Superior temporal gyrus (tissue), 1 donor: ENCODE data around the gene MAPK7.

Experiments used
- DNase-seq: peaks from one replicate; pipeline ENCODE4 v3.0.0-alpha.2; 2016; ENCODE audit errors: extremely low spot score

The MAPK7 gene

DNA sequence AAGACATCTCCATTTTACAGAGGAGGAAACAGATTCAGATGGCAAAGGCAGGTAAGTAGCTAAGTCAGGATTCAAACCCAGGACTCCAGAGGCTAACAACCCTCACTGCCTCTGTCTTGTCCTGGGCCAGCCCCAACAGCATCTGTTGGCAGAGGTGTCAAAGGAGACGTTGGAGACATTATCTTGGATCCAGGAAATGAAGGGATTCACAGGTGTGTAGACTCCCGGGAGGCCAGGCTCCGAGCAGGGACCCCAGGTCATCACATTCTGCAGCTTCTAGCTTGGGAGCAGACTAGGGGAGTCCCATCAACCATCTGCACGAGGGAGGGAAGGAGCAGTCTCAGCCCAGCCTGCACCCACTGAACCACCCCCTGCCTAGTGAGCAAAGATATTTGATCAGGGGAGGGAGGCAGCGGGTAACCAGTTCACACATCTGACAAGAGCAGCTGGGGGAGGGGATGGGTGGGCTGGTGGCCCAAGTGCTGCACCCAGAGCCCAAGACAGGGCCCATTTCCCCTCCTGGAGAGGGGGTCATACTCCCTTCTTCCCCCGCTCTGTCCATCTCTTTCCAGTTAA is 14.8 kb upstream of the MAPK7 start:
- no peak for DNase-seq

- DNase-seq, result no peak
These were observed 13.4 kb upstream of the MAPK7 start for GRCh38 chr17:19364699-19365498.

DNA sequence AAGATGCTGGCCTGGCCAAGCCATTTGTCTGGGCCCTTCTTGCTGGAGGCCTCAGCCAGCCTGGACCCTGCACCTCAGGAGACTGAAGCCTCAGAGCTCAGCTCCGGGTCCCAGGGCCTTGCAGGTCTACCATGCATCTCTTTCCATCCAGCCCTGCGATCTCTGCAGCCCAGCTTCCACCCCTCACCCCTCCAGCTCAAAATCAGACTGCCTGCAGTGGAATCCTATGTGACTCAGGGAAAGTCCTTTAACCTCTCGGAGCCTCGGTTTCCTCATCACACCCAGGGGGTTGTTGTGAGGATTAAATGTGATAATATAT is 12.8 kb upstream of the MAPK7 start:
- no peak for DNase-seq

DNA sequence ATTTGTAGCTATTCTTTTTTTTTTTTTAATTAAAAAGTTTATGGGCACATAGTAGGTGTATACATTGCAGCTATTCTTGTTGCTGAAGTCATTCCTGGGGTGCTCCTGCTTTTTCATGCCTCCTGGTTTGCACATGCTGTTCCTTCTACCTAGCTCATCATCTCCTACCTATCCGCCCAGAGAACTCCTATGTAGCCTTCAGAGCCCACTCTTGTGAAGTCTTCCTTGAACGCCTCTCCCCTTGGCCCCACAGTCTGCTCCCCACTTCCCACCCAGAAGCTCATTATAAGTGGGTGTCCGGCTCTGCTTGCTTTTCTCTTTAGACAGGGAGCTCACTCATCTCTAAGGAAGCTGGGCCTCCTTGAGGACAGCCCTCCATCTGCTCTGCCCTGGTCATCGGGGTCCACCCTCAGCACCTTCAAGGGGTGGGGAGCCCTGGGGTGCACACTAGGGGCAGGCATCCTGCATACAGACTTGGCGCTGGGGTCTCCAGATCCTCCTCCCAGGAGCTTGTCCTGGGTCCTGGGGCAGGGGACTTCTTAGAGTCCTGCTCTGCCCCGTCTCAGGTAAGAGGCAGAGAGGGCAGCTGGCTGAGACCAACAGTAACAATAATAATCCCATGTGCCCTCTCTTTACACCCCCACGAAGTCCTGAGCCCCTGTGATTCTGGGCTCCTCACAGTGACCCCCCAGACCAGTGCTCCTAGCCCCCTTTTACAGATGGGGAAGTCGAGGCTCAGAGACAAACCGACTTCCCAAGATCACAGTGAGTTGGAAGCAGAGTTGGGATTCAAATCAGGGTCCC is 12.3 kb upstream of the MAPK7 start:
- DNase-seq, result no peak

DNA sequence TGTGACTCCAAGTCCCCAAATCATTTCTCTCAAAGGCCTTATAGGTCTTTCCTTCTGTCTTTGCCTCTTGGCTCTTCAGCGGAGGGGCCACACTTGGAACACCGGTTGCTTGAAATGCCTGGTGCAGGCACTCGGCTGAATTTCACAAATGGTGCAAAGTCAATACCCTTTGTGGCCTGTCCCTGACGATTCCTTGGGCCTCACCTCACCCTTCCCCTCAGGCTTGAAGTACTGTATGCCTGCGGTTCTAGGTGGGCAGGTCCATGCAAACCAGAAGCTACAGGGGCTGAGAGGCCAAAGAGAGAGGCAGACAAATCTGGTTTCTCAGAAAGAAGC is 11.7 kb upstream of the MAPK7 start:
- DNase-seq, result no peak

DNA sequence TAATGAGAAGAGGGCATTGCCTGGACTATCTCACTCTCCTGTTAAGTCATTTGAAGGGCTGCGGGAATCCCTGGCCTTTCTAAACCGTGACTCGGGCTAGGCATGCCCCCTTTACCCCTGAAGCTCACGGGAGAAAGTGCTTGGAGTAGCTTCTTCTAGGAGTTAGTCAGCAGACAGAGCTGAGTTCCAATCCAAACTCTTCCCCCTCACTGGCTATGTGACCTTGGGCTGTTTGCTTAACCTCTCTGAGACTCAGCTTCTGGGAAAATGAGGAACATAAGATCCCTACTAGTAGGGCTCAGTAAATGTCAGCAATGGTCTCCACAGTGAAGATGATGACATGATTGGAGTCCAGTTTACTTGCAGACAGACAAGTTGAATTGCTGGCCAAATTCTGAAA is 10.1 kb upstream of the MAPK7 start:
- no peak for DNase-seq

DNA sequence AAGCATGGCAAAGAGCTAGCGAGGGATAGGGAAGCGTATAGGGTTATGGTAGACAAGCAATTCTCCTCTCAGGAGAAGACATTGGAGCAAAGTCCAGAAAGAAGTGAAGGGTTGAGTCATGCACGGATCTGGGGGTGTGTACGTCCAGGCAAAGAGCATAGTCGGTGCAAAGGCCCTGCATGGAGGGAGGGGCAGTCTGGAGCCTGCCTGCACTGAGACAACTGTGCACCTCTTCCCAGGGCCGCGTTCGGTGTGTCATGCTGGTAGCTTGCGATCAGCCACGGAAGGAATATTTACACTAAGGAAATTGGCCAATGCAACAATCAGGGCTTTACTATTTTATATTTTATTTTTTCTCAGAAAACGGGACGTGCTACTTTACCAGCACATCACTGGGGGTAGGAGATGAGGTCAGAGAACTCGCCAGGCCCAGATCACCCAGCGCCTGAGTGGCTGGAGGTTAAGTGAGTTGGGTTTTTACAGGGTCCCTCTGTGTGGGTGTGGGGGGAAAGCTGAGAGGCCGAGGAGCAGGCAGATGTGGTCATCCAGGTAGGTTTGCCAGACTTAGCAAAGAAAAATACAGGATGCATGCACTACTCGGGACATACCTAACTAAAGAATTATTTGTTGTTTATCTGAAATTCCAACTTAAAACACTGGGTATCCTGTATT is 9.1 kb upstream of the MAPK7 start:
- no peak for DNase-seq

GRCh38 chr17:19369846-19370492 is 8.3 kb upstream of the MAPK7 start:
- DNase-seq, result no peak

DNA sequence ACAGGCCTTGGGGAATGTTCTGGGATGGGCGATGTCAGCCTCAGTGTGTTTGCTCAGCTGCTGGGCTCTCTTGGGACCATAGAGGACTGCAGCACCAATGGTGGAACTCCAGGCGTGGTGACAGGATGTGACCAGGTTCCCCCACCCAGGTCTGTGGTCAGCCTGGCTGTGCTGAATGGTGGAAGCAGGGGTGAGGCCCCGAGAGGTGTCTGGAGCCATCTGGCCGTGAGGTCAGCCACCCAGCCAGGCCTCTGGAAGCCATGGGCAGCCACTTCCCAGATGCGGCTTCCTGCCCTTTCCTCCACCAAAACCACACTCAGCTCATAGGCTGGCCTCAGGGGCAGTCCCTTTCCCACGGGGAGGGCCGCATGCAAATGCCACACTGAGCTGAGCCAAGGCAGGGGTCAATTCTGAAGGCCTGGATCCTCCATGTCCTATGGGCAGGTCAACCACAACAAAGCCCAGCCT is 7.8 kb upstream of the MAPK7 start:
- no peak for DNase-seq

DNA sequence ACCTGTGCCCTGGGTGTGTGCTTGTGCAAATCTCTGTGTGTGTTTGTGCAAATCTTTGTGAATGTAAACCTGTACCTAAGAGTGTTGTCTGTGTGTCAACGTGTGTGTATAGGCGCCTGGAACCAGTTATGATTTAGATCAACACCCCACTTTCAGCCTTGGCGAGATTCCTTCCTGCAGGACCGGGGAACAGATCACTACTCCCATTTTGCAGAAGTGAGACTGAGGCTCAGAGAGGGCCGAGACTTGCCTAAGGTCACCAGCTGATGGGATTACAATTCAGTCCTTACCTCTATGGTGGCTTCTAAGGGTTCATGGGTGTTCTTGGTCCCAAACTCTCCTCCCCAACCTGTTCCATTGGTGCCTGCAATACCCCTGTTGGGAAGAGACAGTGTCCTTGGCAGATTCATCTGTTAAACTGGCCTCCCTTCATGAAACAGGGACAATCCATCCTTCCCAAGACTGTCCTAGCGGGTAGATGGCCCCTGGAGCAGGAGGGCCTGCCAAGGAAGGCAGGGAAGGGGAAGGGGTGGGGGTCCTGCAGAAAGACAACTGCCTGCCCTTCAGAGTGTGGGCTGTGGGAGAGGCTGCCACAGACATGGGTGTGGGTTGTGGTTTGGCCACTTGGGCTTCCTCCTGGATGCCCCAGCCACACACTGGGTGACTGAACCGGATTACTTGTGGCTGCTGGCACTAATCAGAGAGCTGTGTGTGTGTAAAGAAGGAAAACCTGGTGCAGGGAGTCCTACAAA is 6.9 kb upstream of the MAPK7 start:
- no peak for DNase-seq

GRCh38 chr17:19372011-19372370 is 6.3 kb upstream of the MAPK7 start:
- DNase-seq, result no peak

DNA sequence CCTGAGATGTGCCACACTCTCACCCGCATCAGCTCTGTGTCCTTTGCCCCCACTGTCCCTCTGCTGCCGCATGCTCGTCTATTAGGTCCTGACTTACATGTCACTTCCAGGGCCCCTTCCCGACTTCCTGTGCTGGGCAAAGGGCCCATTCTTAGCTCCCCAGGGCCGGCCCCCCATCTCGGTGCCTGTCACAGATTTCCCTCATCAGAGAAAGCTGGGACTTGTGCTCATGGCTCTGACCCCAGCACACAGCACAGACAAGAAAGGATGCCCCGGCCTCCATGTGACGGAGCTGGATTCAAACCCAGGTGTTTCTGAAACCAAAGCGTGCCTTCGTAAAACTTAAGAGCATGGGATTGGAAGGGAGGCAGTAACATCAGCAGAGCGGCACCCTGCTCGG is 5.9 kb upstream of the MAPK7 start:
- no peak for DNase-seq

DNA sequence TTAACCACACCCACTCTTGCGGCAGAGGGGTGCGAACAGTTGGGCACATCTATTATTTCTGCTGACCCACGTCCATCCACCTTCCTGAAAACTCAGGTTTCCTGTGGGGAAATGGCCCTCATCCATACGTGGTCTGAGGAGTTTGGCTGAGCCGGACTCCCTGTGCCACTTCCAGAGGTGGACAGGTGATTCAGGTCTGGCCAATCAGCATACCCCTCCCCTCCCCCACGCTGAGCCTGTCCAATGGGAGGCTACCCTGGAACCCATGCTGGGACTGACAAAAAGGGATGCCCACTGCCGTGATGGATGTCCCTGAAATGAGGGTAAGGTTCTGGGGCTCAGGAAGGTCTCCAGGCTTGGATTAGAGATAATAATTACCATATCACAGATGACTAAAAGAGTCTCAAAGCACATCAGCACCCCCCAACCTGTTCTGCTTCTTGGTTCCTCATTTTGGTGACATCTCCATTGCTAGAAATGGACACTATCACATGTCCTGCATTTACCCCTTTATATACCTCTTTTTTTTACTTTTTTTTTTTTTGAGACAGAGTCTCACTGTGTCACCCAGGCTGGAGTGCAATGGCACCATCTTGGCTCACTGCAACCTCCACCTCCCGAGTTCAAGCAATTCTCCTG is 5.3 kb upstream of the MAPK7 start:
- no peak for DNase-seq

DNA sequence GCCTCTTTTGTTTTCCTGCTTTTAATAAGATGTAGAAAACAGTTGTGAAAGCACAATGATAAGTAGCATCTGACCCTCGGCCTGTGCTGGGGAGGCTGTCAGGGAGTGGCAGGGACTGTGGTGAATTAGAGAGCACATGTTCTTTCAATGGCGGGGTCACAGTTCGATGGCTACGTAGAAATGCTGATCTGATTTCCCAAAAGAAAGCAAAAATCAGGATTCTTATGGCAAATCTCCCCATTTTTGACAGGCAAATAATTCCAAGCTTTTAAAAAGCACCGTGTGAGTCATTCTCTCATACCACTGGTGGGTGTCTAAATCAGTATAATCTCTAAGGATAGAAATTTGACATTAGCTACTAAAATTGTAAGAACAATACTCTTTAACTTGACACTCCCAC is 4.2 kb upstream of the MAPK7 start:
- DNase-seq, result no peak

GRCh38 chr17:19375732-19376131 is 2.6 kb upstream of the MAPK7 start:
- no peak for DNase-seq

- DNase-seq, result no peak
These were observed 1.5 kb upstream of the MAPK7 start for GRCh38 chr17:19376811-19377210.

DNA sequence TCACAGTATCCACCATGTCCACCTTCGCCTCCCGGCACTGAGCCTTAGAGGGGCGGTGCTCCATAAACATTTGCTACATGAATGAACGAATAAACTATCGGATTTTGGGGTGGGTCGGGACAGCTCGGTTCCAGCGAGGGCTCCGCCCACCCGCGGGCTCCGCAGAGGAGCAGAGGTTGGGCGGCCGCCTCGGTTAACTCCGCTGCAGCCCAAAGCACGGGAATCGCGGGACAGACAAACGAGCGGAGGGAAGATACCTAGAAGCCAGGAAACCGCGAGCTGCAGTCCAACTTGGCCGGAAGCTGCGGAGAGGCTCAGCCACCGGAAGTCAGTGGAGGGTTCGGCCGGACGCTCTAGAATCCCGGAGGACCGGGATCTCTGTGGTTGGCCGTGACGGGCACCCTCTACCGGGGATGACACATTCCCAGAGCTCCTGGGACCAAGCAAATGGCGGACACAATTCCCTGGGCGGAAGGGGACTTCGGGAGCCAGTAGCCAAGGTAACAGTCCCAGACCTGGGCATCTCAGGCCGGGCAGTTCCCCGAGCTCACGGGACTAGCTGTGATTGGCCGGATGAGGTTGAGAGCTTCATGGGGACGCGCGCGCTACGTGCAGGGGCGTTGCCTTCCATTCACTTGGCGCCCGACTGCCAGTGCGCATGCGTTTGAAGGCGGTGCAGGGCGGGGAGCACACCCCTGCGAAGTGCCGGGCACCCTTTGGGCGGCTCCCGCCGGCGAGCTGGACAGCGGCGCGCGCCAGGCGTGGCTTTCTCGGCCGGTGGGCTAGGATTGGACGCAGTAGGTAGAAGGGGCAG is 489 bp upstream of the MAPK7 start:
- peak; percentile 98 for DNase-seq

DNA sequence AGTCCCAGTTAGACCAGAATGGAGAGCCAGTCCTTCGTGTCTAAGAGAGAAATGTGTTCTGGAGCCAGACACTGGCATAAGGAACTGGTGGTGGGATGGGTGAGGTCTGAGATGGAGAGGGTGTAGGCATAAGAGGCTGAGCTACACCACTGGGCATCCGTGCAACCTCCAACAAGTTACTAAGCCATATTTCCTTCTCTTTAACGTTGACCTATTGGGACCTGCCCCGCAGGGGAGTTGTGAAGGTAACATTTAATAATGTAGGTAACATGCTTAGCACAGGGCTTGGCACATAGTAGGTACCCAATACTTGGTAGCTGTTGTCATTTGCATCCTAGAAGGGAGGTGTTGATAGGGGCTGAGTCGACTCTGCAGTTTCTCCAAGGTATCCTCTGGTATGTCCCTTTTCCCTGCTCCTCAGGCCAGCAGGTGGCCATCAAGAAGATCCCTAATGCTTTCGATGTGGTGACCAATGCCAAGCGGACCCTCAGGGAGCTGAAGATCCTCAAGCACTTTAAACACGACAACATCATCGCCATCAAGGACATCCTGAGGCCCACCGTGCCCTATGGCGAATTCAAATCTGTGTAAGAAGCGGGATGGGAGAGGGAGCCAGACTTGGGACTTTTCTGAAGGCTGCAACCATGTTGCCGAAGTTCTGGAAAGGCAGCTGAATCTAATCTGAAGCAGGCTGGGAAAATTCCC is 1.2 kb downstream of the MAPK7 start:
- no peak for DNase-seq
